ENCODE results near the gene FMN2.

DNA sequence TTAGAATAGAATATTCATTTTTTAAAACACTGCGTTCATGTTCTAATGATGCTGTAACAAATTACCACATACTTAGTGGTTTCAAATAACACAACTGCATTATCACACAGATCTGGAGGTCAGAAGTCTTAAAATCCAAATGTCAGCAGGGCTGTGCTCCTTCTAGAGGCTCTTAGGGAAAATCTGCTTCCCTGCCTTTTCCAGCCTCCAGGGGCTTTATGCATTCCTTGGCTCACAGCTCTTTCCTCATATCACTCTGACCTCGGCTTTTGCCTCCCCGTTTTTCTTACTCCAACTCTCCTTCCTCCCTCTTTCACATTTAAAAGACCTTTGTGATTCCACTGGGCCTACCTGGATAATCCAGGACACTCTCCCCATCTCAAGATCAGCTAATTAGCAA lies 18.6 kb upstream of the FMN2 start:
- TF ChIP-seq, protein P1, sequence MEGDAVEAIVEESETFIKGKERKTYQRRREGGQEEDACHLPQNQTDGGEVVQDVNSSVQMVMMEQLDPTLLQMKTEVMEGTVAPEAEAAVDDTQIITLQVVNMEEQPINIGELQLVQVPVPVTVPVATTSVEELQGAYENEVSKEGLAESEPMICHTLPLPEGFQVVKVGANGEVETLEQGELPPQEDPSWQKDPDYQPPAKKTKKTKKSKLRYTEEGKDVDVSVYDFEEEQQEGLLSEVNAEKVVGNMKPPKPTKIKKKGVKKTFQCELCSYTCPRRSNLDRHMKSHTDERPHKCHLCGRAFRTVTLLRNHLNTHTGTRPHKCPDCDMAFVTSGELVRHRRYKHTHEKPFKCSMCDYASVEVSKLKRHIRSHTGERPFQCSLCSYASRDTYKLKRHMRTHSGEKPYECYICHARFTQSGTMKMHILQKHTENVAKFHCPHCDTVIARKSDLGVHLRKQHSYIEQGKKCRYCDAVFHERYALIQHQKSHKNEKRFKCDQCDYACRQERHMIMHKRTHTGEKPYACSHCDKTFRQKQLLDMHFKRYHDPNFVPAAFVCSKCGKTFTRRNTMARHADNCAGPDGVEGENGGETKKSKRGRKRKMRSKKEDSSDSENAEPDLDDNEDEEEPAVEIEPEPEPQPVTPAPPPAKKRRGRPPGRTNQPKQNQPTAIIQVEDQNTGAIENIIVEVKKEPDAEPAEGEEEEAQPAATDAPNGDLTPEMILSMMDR (conservative IDR thresholded peaks at IDR 0.05; ENCODE audit: low read depth, low read length): no peak
- no peak for TF ChIP-seq EZH2 (IDR thresholded peaks at IDR 0.05; ENCODE audit: low read length, unreplicated experiment)

Measured in PC-3 (cell line).